Colonic mucosa (tissue), 4 donors: Measurements from ENCODE around the gene PIGN. TPM values are rescaled to one million over a fixed set of nuclear protein-coding genes. Genes with fewer than 3 reads are reported as not detected.

ENCODE experiments used
- DNase-seq: peaks from one replicate; pipeline ENCODE4 v3.0.0-alpha.2; 2020
- H3K27ac ChIP-seq: fragments of 200-600 bp; one replicate; pipeline ENCODE4 v1.8.0; 2021
- H3K27me3 ChIP-seq: fragments of 200-600 bp; one replicate; pipeline ENCODE4 v1.8.0; 2021
- H3K36me3 ChIP-seq: fragments of 200-600 bp; one replicate; pipeline ENCODE4 v1.8.0; 2021
- H3K4me1 ChIP-seq: fragments of 200-600 bp; one replicate; pipeline ENCODE4 v1.8.0; 2021; ENCODE audit warnings: mild to moderate bottlenecking
- H3K4me3 ChIP-seq: fragments of 200-600 bp; one replicate; pipeline ENCODE4 v1.8.0; 2021
- H3K9ac ChIP-seq, 2 donors: one replicate each; pipeline ENCODE4 v1.7.0; 2013; ENCODE audit warnings: control low read depth in 2 of 2, low read depth in 2 of 2, low read length in 2 of 2
- H3K9me3 ChIP-seq: fragments of 200-600 bp; one replicate; pipeline ENCODE4 v1.8.0; 2021
- intact Hi-C: fragments of 100-400 bp; cut with DNase I; formaldehyde crosslinking; loops from one replicate; pipeline ENCODE4 v1.14.1; 2022
- total RNA-seq, 2 donors: library from RNA; stranded (reverse); fragmentation: NEBNext Ultra II Directional in 1 of 2; extraction: Animal tissue kit (Norgen Biotek cat#: 25700) in 1 of 2; gene quantifications; one replicate each; pipeline ENCODE4 v1.2.1, GENCODE V29; 2021
- TF ChIP-seq, protein P1 (sequence below): fragments of 200-600 bp; IDR thresholded peaks from one replicate; pipeline ENCODE4 v1.8.0; 2022; ENCODE audit warnings: antibody characterized with exemption, mild to moderate bottlenecking
- donor health status: healthy.
- donor health status: DM: no; HTN: no; CAD: no.
- donor health status: DM: no; HTN: no; CAD: no.

Gene PIGN
- total RNA-seq, 2 donors from 2014 or later = 30.1 to 37.9 TPM

DNA sequence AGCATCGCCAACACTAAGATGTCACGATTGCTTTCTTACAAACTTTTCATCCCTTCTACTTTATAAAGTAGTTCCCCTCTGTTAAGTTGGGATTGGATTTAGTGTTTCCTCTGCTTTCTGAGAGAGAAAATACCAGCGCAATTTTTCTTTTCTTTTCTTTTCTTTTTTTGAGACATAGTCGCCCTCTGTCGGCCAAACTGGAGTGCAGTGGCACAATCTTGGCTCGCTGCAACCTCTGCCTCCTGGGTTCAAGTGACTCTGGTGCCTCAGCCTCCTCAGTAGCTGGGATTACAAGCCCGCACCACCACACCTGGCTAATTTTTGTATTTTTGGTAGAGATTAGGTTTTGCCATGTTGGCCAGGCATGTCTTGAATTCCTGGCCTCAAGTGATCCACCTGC, 9.2 kb upstream of the PIGN start:
- Histone ChIP-seq H3K4me1 (no peaks in the 10 kb centered on the region), H3K36me3 (no peaks in the 10 kb centered on the region)
- intact Hi-C loops = no loop called here

DNA sequence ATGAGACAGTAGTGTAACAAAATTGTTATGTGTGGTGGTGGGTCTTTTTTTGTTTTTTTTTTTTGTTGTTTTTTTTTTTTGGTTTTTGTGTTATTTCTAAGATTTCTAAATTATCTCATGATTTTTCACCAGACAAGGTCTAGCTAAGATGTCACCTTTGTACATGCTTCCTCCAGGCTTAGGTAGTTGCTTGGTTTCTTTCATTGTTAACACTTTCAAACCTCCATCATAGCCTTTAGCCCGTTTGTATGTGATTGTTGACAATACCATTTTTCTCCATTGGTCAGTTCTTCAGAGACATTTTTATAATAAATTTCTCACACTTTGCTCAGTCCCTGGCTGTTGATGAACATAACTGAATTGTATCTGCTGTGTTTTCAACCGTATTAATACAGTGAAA, 2.4 kb upstream of the PIGN start:
- Histone ChIP-seq H3K4me3 (peak overlapping the region; percentile 92), H3K36me3 (no peaks in the 10 kb centered on the region), H3K4me1 (no peaks in the 10 kb centered on the region), H3K27ac (no peak overlapping the region), H3K9me3 (no peaks in the 10 kb centered on the region), H3K9ac (peak overlapping the region in 1 of 2 donors; percentile 94), H3K27me3 (no peaks in the 10 kb centered on the region)
- intact Hi-C loops = no loop called here
- no peak for DNase-seq
- TF ChIP-seq, protein P1, sequence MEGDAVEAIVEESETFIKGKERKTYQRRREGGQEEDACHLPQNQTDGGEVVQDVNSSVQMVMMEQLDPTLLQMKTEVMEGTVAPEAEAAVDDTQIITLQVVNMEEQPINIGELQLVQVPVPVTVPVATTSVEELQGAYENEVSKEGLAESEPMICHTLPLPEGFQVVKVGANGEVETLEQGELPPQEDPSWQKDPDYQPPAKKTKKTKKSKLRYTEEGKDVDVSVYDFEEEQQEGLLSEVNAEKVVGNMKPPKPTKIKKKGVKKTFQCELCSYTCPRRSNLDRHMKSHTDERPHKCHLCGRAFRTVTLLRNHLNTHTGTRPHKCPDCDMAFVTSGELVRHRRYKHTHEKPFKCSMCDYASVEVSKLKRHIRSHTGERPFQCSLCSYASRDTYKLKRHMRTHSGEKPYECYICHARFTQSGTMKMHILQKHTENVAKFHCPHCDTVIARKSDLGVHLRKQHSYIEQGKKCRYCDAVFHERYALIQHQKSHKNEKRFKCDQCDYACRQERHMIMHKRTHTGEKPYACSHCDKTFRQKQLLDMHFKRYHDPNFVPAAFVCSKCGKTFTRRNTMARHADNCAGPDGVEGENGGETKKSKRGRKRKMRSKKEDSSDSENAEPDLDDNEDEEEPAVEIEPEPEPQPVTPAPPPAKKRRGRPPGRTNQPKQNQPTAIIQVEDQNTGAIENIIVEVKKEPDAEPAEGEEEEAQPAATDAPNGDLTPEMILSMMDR = no peak

More for the DNA sequence above, 9.2 kb upstream of the PIGN start:
- no peak for DNase-seq
- TF ChIP-seq, protein P1 = no peak
- Histone ChIP-seq H3K9me3 (no peaks in the 10 kb centered on the region), H3K27ac (no peak overlapping the region), H3K27me3 (no peaks in the 10 kb centered on the region), H3K4me3 (no peak overlapping the region), H3K9ac (no peak overlapping the region)

DNA sequence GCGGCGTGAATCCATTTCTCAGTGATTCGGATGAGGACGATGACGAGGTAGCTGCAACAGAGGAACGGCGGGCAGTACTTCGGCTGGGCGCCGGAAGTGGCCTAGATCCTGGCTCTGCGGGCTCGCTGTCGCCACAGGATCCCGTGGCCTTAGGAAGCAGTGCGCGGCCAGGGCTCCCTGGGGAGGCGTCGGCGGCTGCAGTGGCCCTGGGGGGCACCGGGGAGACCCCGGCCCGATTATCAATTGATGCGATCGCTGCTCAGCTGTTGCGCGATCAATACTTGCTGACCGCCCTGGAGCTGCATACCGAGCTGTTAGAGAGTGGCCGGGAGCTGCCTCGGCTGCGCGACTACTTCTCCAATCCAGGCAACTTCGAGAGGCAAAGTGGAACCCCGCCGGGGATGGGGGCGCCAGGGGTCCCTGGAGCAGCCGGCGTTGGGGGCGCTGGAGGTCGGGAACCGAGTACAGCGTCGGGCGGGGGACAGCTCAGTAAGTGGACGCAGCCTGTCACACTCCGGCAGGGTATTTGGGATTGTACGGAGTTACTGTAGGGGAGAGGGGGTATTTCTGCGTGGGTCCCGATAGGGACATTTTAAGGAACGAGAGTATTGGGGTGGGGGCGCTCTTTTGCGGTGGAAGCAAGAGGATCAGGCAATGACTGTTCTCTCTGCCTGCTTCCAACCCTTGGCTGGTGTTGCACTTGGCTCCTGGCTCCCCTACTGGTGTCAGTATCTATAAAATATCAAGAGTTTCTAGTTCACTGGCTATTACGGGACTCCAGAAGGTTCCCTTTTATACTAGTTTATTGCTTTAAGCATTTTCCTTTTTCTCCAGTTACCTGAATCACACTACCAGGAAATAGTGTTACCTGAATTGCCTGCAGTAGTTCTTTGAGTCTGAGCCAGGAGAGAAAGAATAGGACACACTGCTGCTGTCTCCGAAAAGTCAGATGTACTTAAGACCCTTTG, 971 bp upstream of the PIGN start:
- H3K9me3 ChIP-seq = no peaks in the 10 kb centered on the region
- peak overlapping the region; percentile 94 to 95 for H3K9ac ChIP-seq
- no peaks in the 10 kb centered on the region for H3K36me3 ChIP-seq
- DNase-seq = peak; percentile 67
- peak overlapping the region; percentile 87 for H3K27ac ChIP-seq
- peak overlapping the region; percentile 92 for H3K4me3 ChIP-seq
- TF ChIP-seq, protein P1 = no peak
- H3K27me3 ChIP-seq = no peaks in the 10 kb centered on the region
- H3K4me1 ChIP-seq = no peaks in the 10 kb centered on the region
- intact Hi-C loops = no loop called here

DNA sequence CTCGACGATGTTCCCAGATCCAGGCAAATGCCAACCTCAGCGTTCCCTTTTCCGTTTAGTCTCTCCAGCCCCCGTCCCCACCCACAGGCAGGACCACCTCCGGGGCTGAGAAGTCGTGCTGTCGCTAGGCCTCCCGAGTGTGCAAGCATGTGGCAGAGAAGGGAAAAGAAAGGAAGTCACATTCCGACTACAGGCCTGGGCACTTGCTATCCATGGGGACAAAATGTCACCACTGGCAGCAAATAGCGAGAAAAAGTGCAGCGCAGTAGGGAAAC, 420 bp downstream of the PIGN start:
- Histone ChIP-seq H3K4me1 (no peaks in the 10 kb centered on the region), H3K4me3 (peak overlapping the region; percentile 92), H3K36me3 (no peaks in the 10 kb centered on the region), H3K9ac (peak overlapping the region; percentile 82 to 96), H3K27ac (peak overlapping the region; percentile 77), H3K27me3 (no peaks in the 10 kb centered on the region), H3K9me3 (no peaks in the 10 kb centered on the region)
- no peak for DNase-seq
- intact Hi-C loops = no loop called here
- TF ChIP-seq, protein P1 = no peak

DNA sequence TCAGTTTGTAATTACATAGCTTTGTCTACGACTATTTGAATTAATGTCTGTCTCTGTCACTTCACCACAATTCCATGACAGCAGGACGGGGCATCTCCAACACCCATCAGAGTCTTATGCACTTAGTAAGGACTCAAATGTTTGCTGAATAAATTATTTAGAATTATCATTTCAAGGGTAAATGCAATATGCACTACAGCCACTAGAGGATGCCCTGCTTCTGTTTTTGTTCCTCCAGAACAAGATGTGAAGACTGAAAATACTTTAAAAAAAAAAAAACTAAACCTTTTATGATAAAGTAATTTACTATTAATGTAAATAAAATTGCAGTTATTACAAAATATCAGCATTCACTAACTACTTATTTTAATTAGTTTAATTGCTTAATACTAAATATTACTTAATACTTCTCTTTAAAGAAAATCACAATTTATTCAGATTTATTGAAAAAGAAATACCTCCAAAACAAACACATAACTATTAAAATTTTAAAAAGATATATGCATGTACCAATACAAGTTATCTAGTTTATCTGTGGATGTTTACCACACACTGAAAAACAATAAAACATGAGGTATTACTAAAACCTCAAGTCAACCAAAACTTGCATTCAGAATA, 3.2 kb downstream of the PIGN start:
- no peak overlapping the region for H3K27ac ChIP-seq
- no peak overlapping the region for H3K4me3 ChIP-seq
- no peaks in the 10 kb centered on the region for H3K9me3 ChIP-seq
- no peaks in the 10 kb centered on the region for H3K4me1 ChIP-seq
- intact Hi-C loops = loop anchor here (2.0 kb wide), 1 partner anchor 65 kb away; no protein-coding TSS in a partner anchor
- TF ChIP-seq, protein P1 = peak; percentile 98
- no peaks in the 10 kb centered on the region for H3K36me3 ChIP-seq
- no peaks in the 10 kb centered on the region for H3K27me3 ChIP-seq
- peak; percentile 54 for DNase-seq
- no peak overlapping the region for H3K9ac ChIP-seq
